Activated B cell treated with CpG ODN at 0.5 μM for 24 hours (primary cell): ENCODE measurements around the gene SIRPA. TPM values are rescaled to one million over a fixed set of nuclear protein-coding genes. Genes with fewer than 3 reads are reported as not detected.
A peak's percentile ranks its signal among the peaks of the same experiment; 100 is the strongest.

Experiments
- ATAC-seq: fragments of 200-7000 bp; cut with Tn5 transposase; one replicate; pipeline ENCODE4 v1.10.0; 2021; ENCODE audit warnings: low read depth, mild to moderate bottlenecking, moderate library complexity
- CTCF ChIA-PET: fragments of 350-600 bp; sonication (Branson Sonifier 250); formaldehyde crosslinking; loops from one replicate; lab custom pipeline; 2021; ENCODE audit warnings: antibody characterized with exemption; lab: Charles Lee
- POLR2A ChIA-PET: fragments of 350-600 bp; sonication (Branson Sonifier 250); formaldehyde crosslinking; loops from one replicate; lab custom pipeline; 2021; ENCODE audit warnings: antibody characterized with exemption; lab: Charles Lee
- DNase-seq: peaks from one replicate; pipeline ENCODE4 v3.0.0; 2022
- H3K27ac Mint-ChIP-seq: one replicate; pipeline ENCODE4 v1.8.0; 2020; ENCODE audit warnings: mixed read lengths
- H3K27me3 Mint-ChIP-seq: one replicate; pipeline ENCODE4 v1.8.0; 2021; ENCODE audit warnings: mixed read lengths
- H3K36me3 Mint-ChIP-seq: one replicate; pipeline ENCODE4 v1.8.0; 2021; ENCODE audit warnings: low read depth, mixed read lengths
- H3K4me1 Mint-ChIP-seq: one replicate; pipeline ENCODE4 v1.8.0; 2021; ENCODE audit warnings: mixed read lengths
- H3K4me3 Mint-ChIP-seq: one replicate; pipeline ENCODE4 v1.8.0; 2020; ENCODE audit warnings: mild to moderate bottlenecking, mixed read lengths
- H3K9me3 Mint-ChIP-seq: one replicate; pipeline ENCODE4 v1.8.0; 2020; ENCODE audit warnings: mixed read lengths
- CTCF ChIP-seq: fragments of 200-600 bp; IDR thresholded peaks from one replicate; pipeline ENCODE4 v1.8.0; 2022; ENCODE audit warnings: antibody characterized with exemption, mild to moderate bottlenecking
- intact Hi-C: fragments of 100-400 bp; cut with micrococcal nuclease; formaldehyde crosslinking; loops from one replicate; pipeline ENCODE4 v1.15.1; 2024
- total RNA-seq: library from RNA; stranded (reverse); gene quantifications from 2 replicates; pipeline ENCODE4 v1.2.3, GENCODE V29; 2022

Gene SIRPA
- total RNA-seq, 1 donor from 2014 or later: 10.1 TPM

- ATAC-seq: no peak
- Mint-ChIP-seq H3K27ac (no peak overlapping the region), H3K36me3 (no peaks in the 10 kb centered on the region), H3K4me1 (peaks cover 18% of the 10 kb centered on the region), H3K4me3 (no peak overlapping the region), H3K9me3 (no peaks in the 10 kb centered on the region), H3K27me3 (peaks cover 8% of the 10 kb centered on the region)
- no peak for DNase-seq
- intact Hi-C loops: no loop called here
- TF ChIP-seq CTCF: no peak
- POLR2A ChIA-PET: no interaction called here
- CTCF ChIA-PET: interaction anchor here (1.7 kb wide), 1 partner anchor 181 kb away, joined by 3 read pairs; no protein-coding TSS in a partner anchor
Measured at GRCh38 chr20:1945660-1946059, 50.5 kb downstream of the SIRPA start.

GRCh38 chr20:1946442-1946761 is 51.2 kb downstream of the SIRPA start:
- TF ChIP-seq CTCF: no peak
- ATAC-seq (no peak), DNase-seq (no peak)
- intact Hi-C loops: no loop called here
- Mint-ChIP-seq H3K27me3 (peaks cover 8% of the 10 kb centered on the region), H3K4me1 (peaks cover 18% of the 10 kb centered on the region), H3K9me3 (no peaks in the 10 kb centered on the region), H3K27ac (peak overlapping the region; percentile 69), H3K4me3 (peak overlapping the region; percentile 74), H3K36me3 (no peaks in the 10 kb centered on the region)
- ChIA-PET POLR2A (no interaction called here), CTCF (interaction anchor here (1.7 kb wide), 1 partner anchor 182 kb away, joined by 3 read pairs; no protein-coding TSS in a partner anchor)

GRCh38 chr20:1946762-1947534 is 51.7 kb downstream of the SIRPA start:
- H3K36me3 Mint-ChIP-seq: no peaks in the 10 kb centered on the region
- H3K9me3 Mint-ChIP-seq: no peaks in the 10 kb centered on the region
- ATAC-seq (peak; percentile 49), DNase-seq (no peak)
- H3K4me1 Mint-ChIP-seq: peaks cover 22% of the 10 kb centered on the region
- POLR2A ChIA-PET: interaction anchor here (0.5 kb wide), 1 partner anchor 1938 kb away, joined by 4 read pairs; no protein-coding TSS in a partner anchor
- intact Hi-C loops: no loop called here
- CTCF ChIA-PET: interaction anchor here (0.8 to 1.7 kb wide), 3 partner anchors 58 to 183 kb away, joined by 3 read pairs; no protein-coding TSS in a partner anchor
- H3K27ac Mint-ChIP-seq: peak overlapping the region; percentile 69
- H3K4me3 Mint-ChIP-seq: peak overlapping the region; percentile 74
- peaks cover 8% of the 10 kb centered on the region for H3K27me3 Mint-ChIP-seq
- TF ChIP-seq CTCF: no peak

- H3K36me3 Mint-ChIP-seq: no peaks in the 10 kb centered on the region
- ChIA-PET CTCF (interaction anchor here (0.8 kb wide), 2 partner anchors 58 to 145 kb away, joined by 3 read pairs; no protein-coding TSS in a partner anchor), POLR2A (no interaction called here)
- TF ChIP-seq CTCF: no peak
- peaks cover 8% of the 10 kb centered on the region for H3K27me3 Mint-ChIP-seq
- peak overlapping the region; percentile 25 for H3K27ac Mint-ChIP-seq
- no peak for DNase-seq
- peaks cover 28% of the 10 kb centered on the region for H3K4me1 Mint-ChIP-seq
- no peaks in the 10 kb centered on the region for H3K9me3 Mint-ChIP-seq
- intact Hi-C loops: no loop called here
- no peak overlapping the region for H3K4me3 Mint-ChIP-seq
- no peak for ATAC-seq
Measured at GRCh38 chr20:1947535-1947846, 52.3 kb downstream of the SIRPA start.

GRCh38 chr20:1949347-1950100 is 54.3 kb downstream of the SIRPA start:
- intact Hi-C loops: loop anchor here (5.0 to 10.0 kb wide), 2 partner anchors 353 to 555 kb away; partner anchors contain the start of gene FKBP1A

More at GRCh38 chr20:1949347-1950100, 54.3 kb downstream of the SIRPA start:
- Mint-ChIP-seq H3K4me3 (no peak overlapping the region), H3K4me1 (peaks cover 48% of the 10 kb centered on the region), H3K9me3 (no peaks in the 10 kb centered on the region), H3K27me3 (peaks cover 5% of the 10 kb centered on the region), H3K27ac (no peak overlapping the region), H3K36me3 (no peaks in the 10 kb centered on the region)
- ATAC-seq (no peak), DNase-seq (no peak)
- CTCF ChIA-PET: interaction anchor here (0.6 kb wide), 1 partner anchor 792 kb away, joined by 3 read pairs; no protein-coding TSS in a partner anchor
- TF ChIP-seq CTCF: no peak
- POLR2A ChIA-PET: no interaction called here
